K562 (cell line): ENCODE data around the gene SLC24A3. TPM values are rescaled to one million over a fixed set of nuclear protein-coding genes. Genes with fewer than 3 reads are reported as not detected.

Experiments
- ATAC-seq: fragments of 200-7000 bp; cut with Tn5 transposase; 3 replicates; pipeline ENCODE4 v1.9.1; 2020; ENCODE audit warnings: moderate library complexity
- BruUV-seq: library from RNA; stranded (reverse); fragments of 400-500 nt; replicated peaks from 2 replicates; lab custom pipeline; 2021; lab: Mats Ljungman, UMichigan
- CTCF ChIA-PET: fragments of 300-600 bp; formaldehyde crosslinking; extraction: SDS; loops from one replicate; lab custom pipeline; 2021; ENCODE audit warnings: low intra/inter-chr PET ratio; lab: Yijun Ruan, JAX
- POLR2A ChIA-PET: fragments of 300-600, 350-650 bp; sonication (Branson Sonifier 250); formaldehyde crosslinking; extraction: SDS; loops from one replicate; lab custom pipeline; 2021; ENCODE audit warnings: antibody characterized with exemption, inconsistent platforms; lab: Yijun Ruan, JAX
- DNase-seq, 4 experiments: peaks; one replicate each; pipeline versions ENCODE4 v3.0.0 to v3.0.0-alpha.2; 2011 to 2018; ENCODE audit warnings: low spot score in 3 of 4, mixed read lengths in 3 of 4; ENCODE audit errors: extremely low read depth in 1 of 4
- FAIRE-seq: peaks from 2 replicates; lab custom pipeline; 2011; peaks lifted over from hg19 to GRCh38; lab: Jason Lieb, UNC
- H2AFZ ChIP-seq: 2 replicates; pipeline ENCODE4 v1.6.0; 2011; ENCODE audit warnings: low read depth, low read length, control low read depth, inconsistent platforms
- H3K27ac ChIP-seq: fragments of 200-600 bp; 3 replicates; pipeline ENCODE4 v1.8.0; 2011; ENCODE audit warnings: low read depth, mild to moderate bottlenecking, control low read depth, inconsistent platforms, low read length, moderate library complexity, mixed read lengths; ENCODE audit errors: extremely low read depth
- H3K27me3 ChIP-seq, 2 experiments: fragments of 300-600 bp in 1 of 2; 2 replicates in 1 of 2; 3 replicates in 1 of 2; pipeline versions ENCODE4 v1.6.0 to v1.8.0; 2011; ENCODE audit warnings: inconsistent platforms in 2 of 2, low read length in 2 of 2, mild to moderate bottlenecking in 1 of 2, mixed read lengths in 1 of 2, moderate library complexity in 1 of 2; ENCODE audit not compliant: control insufficient read depth in 2 of 2, insufficient read depth in 2 of 2
- H3K36me3 ChIP-seq: fragments of 300-600 bp; 3 replicates; pipeline ENCODE4 v1.8.0; 2011; ENCODE audit warnings: mild to moderate bottlenecking, low read length, inconsistent platforms; ENCODE audit not compliant: control insufficient read depth, insufficient read depth
- H3K4me1 ChIP-seq, 2 experiments: fragments of 200-600 bp in 1 of 2; replicated peaks in 1 of 2; 2 replicates in 1 of 2; 3 replicates in 1 of 2; pipeline versions ENCODE4 v1.5.1 to v1.8.0; 2011; ENCODE audit warnings: inconsistent platforms in 2 of 2, low read length in 2 of 2, mild to moderate bottlenecking in 1 of 2, mixed read lengths in 1 of 2, moderate library complexity in 1 of 2; ENCODE audit not compliant: control insufficient read depth in 2 of 2, insufficient read depth in 2 of 2
- H3K4me2 ChIP-seq: 2 replicates; pipeline ENCODE4 v1.6.1; 2011; ENCODE audit warnings: low read length, control low read depth, inconsistent platforms, mixed read lengths; ENCODE audit not compliant: insufficient read depth
- H3K4me3 ChIP-seq: fragments of 200-600 bp; sonication (generic), shearing (Covaris generic); 2 replicates; pipeline ENCODE4 v1.5.1; 2016; ENCODE audit warnings: control low read depth, inconsistent platforms
- H3K79me2 ChIP-seq: fragments of 200-600 bp; 3 replicates; pipeline ENCODE4 v1.8.0; 2011; ENCODE audit warnings: low read length, inconsistent platforms; ENCODE audit not compliant: control insufficient read depth, insufficient read depth
- H3K9ac ChIP-seq, 2 experiments: 2 replicates each; pipeline versions ENCODE4 v1.6.0 to v1.6.1; 2011; ENCODE audit warnings: low read depth in 2 of 2, low read length in 2 of 2, control low read depth in 1 of 2, inconsistent platforms in 1 of 2, mild to moderate bottlenecking in 1 of 2, mixed read lengths in 1 of 2; ENCODE audit not compliant: insufficient read depth in 1 of 2
- H3K9me1 ChIP-seq: one replicate; pipeline ENCODE4 v1.6.0; 2011; ENCODE audit warnings: inconsistent platforms, mild to moderate bottlenecking, low read length, moderate library complexity; ENCODE audit not compliant: control insufficient read depth, insufficient read depth
- H3K9me3 ChIP-seq: replicated peaks from 2 replicates; pipeline ENCODE4 v1.5.1; 2011; ENCODE audit warnings: low read depth, low read length, inconsistent platforms; ENCODE audit not compliant: control insufficient read depth, insufficient read depth
- H4K20me1 ChIP-seq: replicated peaks from 2 replicates; pipeline ENCODE4 v1.6.1; 2011; ENCODE audit warnings: low read length, inconsistent platforms, mixed read lengths; ENCODE audit not compliant: control insufficient read depth, insufficient read depth
- BRCA1 ChIP-seq, 2 experiments: fragments of 450-650 bp in 1 of 2; sonication (generic) in 1 of 2; formaldehyde crosslinking in 1 of 2; IDR thresholded peaks; 2 replicates each; pipeline versions ENCODE4 v1.5.0 to v1.6.1; 2017 to 2020; ENCODE audit warnings: mild to moderate bottlenecking in 1 of 2, missing genetic modification reagents in 1 of 2
- CXXC5 ChIP-seq: fragments of 250-450 bp; sonication (Bioruptor Pico); IDR thresholded peaks from 2 replicates; pipeline ENCODE4 v1.8.0; 2022; ENCODE audit warnings: inconsistent platforms, mild to moderate bottlenecking, moderate library complexity
- FOXA3 ChIP-seq, 2 experiments: fragments of 450-650 bp in 1 of 2; sonication (generic) in 1 of 2; formaldehyde crosslinking; IDR thresholded peaks in 1 of 2; conservative IDR thresholded peaks in 1 of 2; 2 replicates each; pipeline versions ENCODE4 v1.4.0 to v1.8.0; 2020 to 2022; ENCODE audit warnings: mild to moderate bottlenecking in 2 of 2, missing genetic modification reagents in 1 of 2
- HDGF ChIP-seq: fragments of 450-650 bp; IDR thresholded peaks from 2 replicates; pipeline ENCODE4 v1.6.1; 2016
- HIVEP1 ChIP-seq: fragments of 250-450 bp; sonication (Bioruptor Pico); IDR thresholded peaks from 2 replicates; pipeline ENCODE4 v1.4.0; 2020; ENCODE audit warnings: mild to moderate bottlenecking
- MTA2 ChIP-seq: fragments of 450-650 bp; IDR thresholded peaks from 2 replicates; pipeline ENCODE4 v1.6.1; 2016; ENCODE audit warnings: low read depth
- NFE2 ChIP-seq: IDR thresholded peaks from 2 replicates; pipeline ENCODE4 v1.6.1; 2014; ENCODE audit warnings: antibody characterized with exemption, low read depth
- PHF8 ChIP-seq: fragments of 200-600 bp; sonication (generic); IDR thresholded peaks from 2 replicates; pipeline ENCODE4 v1.6.1; 2012; ENCODE audit warnings: mixed run types, mild to moderate bottlenecking, inconsistent platforms, low read length, moderate library complexity, borderline replicate concordance
- PRDM10 ChIP-seq: fragments of 450-650 bp; IDR thresholded peaks from 2 replicates; pipeline ENCODE4 v1.6.1; 2018; ENCODE audit not compliant: partially characterized antibody
- SNAPC5 ChIP-seq: fragments of 250-450 bp; sonication (Bioruptor Pico); IDR thresholded peaks from 2 replicates; pipeline ENCODE4 v1.8.0; 2021; ENCODE audit warnings: moderate library complexity, mild to moderate bottlenecking, inconsistent platforms
- STAT5A ChIP-seq: IDR thresholded peaks from 2 replicates; pipeline ENCODE4 v1.6.1; 2012; ENCODE audit warnings: low read length, inconsistent platforms, borderline replicate concordance
- TEAD1 ChIP-seq, 2 experiments: fragments of 450-650 bp in 1 of 2; sonication (generic) in 1 of 2; formaldehyde crosslinking; IDR thresholded peaks; 2 replicates each; pipeline versions ENCODE4 v1.4.0 to v1.8.0; 2020 to 2022; ENCODE audit warnings: mild to moderate bottlenecking in 2 of 2, missing genetic modification reagents in 1 of 2
- TRIM25 ChIP-seq: fragments of 450-650 bp; IDR thresholded peaks from 2 replicates; pipeline ENCODE4 v1.7.0; 2016; ENCODE audit warnings: borderline replicate concordance
- ZBED1 ChIP-seq: IDR thresholded peaks from 2 replicates; pipeline ENCODE4 v1.6.1; 2014
- ZC3H11A ChIP-seq: IDR thresholded peaks from 2 replicates; pipeline ENCODE4 v1.6.1; 2012; ENCODE audit warnings: low read depth, low read length, improper control_type of control experiment
- ZNF316 ChIP-seq: fragments of 450-650 bp; IDR thresholded peaks from 2 replicates; pipeline ENCODE4 v1.6.1; 2016
- WGBS: fragments of 100-300 bp; shearing (Covaris generic); methylation state at CpG from one replicate; pipeline ENCODE4 v1.1.6; 2016; ENCODE audit warnings: low coverage, mixed read lengths; ENCODE audit not compliant: insufficient coverage; ENCODE audit errors: missing lambda C conversion rate; 5-methylcytosine and 5-hydroxymethylcytosine counted together
- in situ Hi-C: fragments of 300-500 bp; cut with MboI; formaldehyde crosslinking; loops from 4 replicates; pipeline ENCODE4 v1.15.0; 2018; ENCODE audit warnings: inconsistent platforms, mixed read lengths
- intact Hi-C: fragments of 100-400 bp; cut with micrococcal nuclease; formaldehyde crosslinking; loops from 2 replicates; pipeline ENCODE4 v1.14.2; 2022
- polyA plus RNA-seq, 8 experiments: library from polyadenylated mRNA; depleted of rRNA in 4 of 8; stranded (reverse) in 5 of 8; unstranded in 3 of 8; fragments of >200 nt; fragmentation: Nextera tagmentation in 2 of 8; fragmentation: Illumina TruSeq in 1 of 8; extraction: Ambion mirVana in 2 of 8; extraction: Trizol in 1 of 8; gene quantifications; 2 replicates each; pipeline versions ENCODE4 v1.2.1 to v1.2.3, GENCODE V29; 2011 to 2014; ENCODE audit warnings: inconsistent platforms in 1 of 8, missing spikeins in 1 of 8
- total RNA-seq, 7 experiments: library from RNA; depleted of rRNA in 6 of 7; stranded (reverse); fragments of >200 nt in 6 of 7; fragmentation: Illumina TruSeq in 2 of 7; extraction: Trizol in 2 of 7; gene quantifications; 2 replicates each; pipeline versions ENCODE4 v1.2.1 to v1.2.3, GENCODE V29; 2011 to 2021; ENCODE audit warnings: low replicate concordance in 1 of 7

The SLC24A3 gene
- total and polyA plus RNA-seq, 9 of the 15 experiments (the other 6 are each of a cell fraction or from before 2014, with no cell fraction given): not detected

- H3K4me3 ChIP-seq: no peak overlapping the region
- H3K9me1 ChIP-seq: no peaks in the 10 kb centered on the region
- in situ Hi-C loops (no loop called here), intact Hi-C loops (no loop called here)
- H2AFZ ChIP-seq: no peak overlapping the region
- H4K20me1 ChIP-seq: no peaks in the 10 kb centered on the region
- WGBS: 0% methylated on average over 3 of the region's 4 CpGs
- H3K4me1 ChIP-seq: no peaks in the 10 kb centered on the region
- no peaks in the 10 kb centered on the region for H3K27me3 ChIP-seq
- H3K79me2 ChIP-seq: no peaks in the 10 kb centered on the region
- ATAC-seq (no peak), FAIRE-seq (no peak), DNase-seq (no peak)
- TF ChIP-seq PHF8 (no peak), SNAPC5 (CRISPR knock-in tag) (no peak), TEAD1 (CRISPR knock-in tag; IDR thresholded peaks at IDR 0.05) (no peak), ZC3H11A (no peak), HDGF (no peak), STAT5A (no peak), TRIM25 (no peak), MTA2 (no peak), ZBED1 (no peak), CXXC5 (CRISPR knock-in tag) (no peak), FOXA3 (CRISPR knock-in tag; conservative IDR thresholded peaks at IDR 0.05 in 1 of 2, IDR thresholded peaks at IDR 0.05 in 1 of 2) (no peak), ZNF316 (no peak), BRCA1 (IDR thresholded peaks at IDR 0.05) (no peak), BRCA1 (CRISPR knock-in tag; IDR thresholded peaks at IDR 0.05) (no peak), NFE2 (no peak), HIVEP1 (CRISPR knock-in tag) (no peak), PRDM10 (no peak)
- CTCF ChIA-PET: no interaction called here
- no peak overlapping the region for H3K27ac ChIP-seq
- BruUV-seq: no TSS peak
- H3K36me3 ChIP-seq: no peaks in the 10 kb centered on the region
- no peak overlapping the region for H3K4me2 ChIP-seq
- no peaks in the 10 kb centered on the region for H3K9me3 ChIP-seq
- H3K9ac ChIP-seq: no peak overlapping the region
- POLR2A ChIA-PET: no interaction called here
Measured at GRCh38 chr20:19407736-19408135, 195.3 kb downstream of the SLC24A3 start.
